HG02798 (cell line): Measurements from ENCODE around the gene RIPOR3.

Experiments
- ATAC-seq: cut with Tn5 transposase; IDR thresholded peaks from one replicate; pipeline ENCODE4 v1.9.1; 2021; ENCODE audit warnings: mild to moderate bottlenecking; ENCODE audit not compliant: unreplicated experiment, poor library complexity

RIPOR3 gene

GRCh38 chr20:50594591-50595432 lies 96.5 kb downstream of the RIPOR3 start:
- ATAC-seq, result no peak

- no peak for ATAC-seq
Observed at GRCh38 chr20:50594231-50594590, 97.1 kb downstream of the RIPOR3 start.

GRCh38 chr20:50593005-50593335 lies 98.4 kb downstream of the RIPOR3 start:
- ATAC-seq, result no peak

DNA sequence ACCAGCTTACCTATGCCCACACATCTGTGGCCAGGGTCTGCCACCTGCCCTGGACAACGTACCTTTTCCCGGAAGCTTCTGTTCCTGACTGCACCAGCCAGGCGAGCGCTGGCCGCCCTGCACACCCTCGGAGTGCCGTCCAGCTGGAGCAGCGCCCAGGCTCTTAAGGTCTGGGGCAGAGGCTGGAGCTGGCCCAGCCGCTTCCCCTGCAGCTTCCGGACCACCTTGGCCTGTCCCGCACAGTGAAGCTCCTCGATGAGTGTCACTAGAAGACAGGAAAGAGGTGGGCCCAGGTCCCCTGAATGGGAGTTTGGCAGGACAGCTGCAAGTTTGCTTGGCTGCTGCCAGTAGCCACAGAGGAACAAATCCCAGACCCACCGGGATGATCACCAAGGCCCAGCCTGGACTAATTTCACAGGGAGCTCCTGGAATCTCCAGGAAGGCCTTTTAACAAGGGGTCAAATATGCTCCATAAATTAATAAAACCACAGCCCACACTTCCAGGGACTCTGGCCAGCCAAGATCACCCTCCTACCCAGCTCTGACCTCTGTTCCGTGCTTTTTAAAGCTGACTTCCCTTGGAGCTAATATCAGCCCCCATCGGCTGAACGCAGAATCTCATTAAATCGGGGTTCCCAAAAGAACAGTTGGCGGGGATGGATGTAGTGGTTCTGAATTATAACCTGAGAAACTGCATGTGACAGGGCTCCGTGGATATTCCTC lies 98.9 kb downstream of the RIPOR3 start:
- ATAC-seq, result no peak

DNA sequence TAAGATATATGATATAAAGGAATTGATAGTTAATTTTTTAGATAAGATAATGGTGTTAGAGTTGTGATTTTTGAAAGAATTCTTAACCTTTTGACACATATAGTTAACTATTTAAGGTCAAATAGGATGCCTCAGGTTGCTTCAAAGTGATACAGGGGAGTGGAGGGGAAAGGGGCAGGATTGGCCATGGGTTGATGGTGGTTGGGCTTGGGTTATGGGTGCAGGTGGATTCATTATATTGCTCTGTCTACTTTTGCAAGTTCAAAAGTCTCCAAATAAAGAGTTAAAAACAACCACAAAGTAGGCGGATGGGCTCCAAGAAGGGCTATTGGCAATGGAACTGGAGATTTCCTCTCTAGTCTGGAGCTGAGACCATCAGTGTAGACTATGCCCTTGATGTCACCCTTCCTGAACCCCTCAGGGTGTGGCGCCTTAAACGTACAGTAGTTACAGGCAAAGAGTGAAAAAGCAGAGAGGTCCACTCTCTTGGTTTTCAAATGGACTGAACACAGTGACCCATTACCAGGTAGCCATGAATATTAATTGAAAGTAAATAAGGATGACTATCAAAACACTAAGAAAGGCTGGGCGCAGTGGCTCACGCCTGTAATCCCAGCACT lies 100.0 kb downstream of the RIPOR3 start:
- ATAC-seq, result no peak

- no peak for ATAC-seq
Observed at GRCh38 chr20:50590348-50590664, 101.0 kb downstream of the RIPOR3 start.

- ATAC-seq, result no peak
Observed at GRCh38 chr20:50589548-50590347, 101.6 kb downstream of the RIPOR3 start.

DNA sequence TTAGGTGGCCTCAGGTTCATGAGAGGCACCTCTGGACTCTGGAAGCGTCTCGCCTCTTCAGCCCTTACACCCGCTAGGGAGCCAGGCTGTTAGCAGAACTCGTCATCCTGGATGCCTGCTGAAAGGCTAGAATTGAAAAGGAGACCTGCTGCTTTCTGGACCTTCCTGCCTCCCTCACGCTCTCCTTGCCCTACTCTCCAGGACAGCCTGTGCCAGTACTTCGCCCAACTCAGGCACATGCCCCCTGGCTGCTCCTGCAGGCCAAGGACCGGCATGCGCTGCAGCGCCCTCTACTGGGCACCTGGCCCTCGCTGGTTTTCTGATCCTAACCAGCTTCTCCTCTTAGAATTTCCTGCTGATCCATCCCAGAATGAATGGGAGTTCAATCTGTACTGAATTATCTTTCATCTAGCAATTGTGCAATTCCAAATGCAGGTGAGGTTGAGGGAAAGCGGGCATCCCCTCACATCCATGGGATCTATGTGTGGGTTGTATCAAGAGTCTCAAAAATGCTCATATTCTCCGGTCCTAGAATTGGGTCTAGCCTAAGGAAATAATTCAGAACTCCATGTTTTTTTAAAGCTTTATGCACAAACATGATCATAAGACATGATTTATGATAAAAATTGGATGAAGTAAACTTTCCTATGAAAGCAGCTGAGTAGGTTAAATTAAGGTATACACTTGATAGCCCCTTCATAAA lies 103.2 kb downstream of the RIPOR3 start:
- ATAC-seq, result no peak

DNA sequence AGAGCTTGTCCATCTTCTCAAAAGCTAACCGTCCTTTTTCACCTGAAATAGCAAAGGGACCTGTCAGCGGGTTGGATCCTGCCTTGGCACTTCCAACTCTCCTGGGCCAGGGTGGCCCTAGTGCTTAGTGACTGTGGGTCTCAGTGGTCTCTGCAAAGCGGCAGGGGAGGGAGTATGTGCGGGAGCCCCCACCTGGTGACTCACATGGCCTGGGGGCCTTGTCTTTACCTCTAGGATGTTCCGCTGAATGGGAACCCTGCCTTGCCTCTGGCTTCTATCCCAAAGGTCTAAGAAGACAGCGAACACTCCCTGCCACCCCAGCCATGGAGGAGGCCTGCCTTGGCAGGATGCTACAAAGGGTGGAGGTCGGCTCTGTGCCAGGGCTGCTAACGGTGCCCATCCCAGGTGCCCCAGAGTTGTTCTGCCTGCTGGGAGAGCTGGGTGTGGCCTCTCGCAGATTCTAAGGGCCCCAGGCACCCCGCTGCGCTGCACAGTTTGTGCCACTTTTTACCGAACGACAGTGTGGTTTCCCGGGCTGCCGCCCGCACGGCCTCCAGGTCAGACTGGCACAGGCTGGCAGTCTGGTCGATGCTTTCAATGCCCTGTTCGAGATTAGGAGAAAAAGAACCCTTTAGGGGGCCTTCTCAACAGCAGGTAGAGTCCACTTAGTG lies 103.9 kb downstream of the RIPOR3 start:
- ATAC-seq, result no peak

DNA sequence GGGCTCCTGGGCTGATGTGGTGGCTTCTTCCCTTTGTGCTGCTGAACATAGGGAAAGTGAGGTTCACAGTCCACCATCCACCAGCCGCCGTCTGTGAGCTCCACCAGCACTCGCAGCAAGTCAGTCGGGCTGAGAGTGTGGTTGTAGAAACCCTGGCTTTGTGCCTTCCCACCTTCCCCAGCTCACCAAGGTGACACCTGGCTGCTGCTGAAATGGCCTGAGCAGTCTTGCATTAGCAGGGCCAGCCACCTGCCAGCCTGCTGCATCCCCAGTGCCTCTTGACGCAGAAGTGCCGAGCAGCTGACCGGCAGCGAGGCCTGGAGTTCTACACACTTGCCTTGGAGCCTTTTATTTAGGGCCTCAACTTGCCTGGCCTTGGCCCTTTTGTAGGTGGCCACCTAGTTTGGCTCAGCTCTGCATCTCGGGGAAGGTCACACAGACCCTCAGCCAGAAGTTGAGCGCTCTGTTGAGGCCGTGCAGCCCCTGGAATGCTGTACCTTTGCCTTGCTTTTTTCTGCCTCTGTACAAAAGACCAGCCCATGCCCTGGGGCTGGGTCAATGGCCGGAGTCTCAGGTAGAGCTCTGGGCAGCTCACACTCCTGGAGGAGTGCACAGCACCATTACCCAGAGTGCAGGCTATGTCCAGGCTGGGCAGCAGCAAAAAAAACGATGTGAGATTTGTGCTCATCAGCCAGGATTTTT lies 104.7 kb downstream of the RIPOR3 start:
- ATAC-seq, result no peak

GRCh38 chr20:50585678-50586077 lies 105.7 kb downstream of the RIPOR3 start:
- ATAC-seq, result no peak

GRCh38 chr20:50585214-50585613 lies 106.1 kb downstream of the RIPOR3 start:
- no peak for ATAC-seq

GRCh38 chr20:50584687-50585086 lies 106.7 kb downstream of the RIPOR3 start:
- no peak for ATAC-seq

DNA sequence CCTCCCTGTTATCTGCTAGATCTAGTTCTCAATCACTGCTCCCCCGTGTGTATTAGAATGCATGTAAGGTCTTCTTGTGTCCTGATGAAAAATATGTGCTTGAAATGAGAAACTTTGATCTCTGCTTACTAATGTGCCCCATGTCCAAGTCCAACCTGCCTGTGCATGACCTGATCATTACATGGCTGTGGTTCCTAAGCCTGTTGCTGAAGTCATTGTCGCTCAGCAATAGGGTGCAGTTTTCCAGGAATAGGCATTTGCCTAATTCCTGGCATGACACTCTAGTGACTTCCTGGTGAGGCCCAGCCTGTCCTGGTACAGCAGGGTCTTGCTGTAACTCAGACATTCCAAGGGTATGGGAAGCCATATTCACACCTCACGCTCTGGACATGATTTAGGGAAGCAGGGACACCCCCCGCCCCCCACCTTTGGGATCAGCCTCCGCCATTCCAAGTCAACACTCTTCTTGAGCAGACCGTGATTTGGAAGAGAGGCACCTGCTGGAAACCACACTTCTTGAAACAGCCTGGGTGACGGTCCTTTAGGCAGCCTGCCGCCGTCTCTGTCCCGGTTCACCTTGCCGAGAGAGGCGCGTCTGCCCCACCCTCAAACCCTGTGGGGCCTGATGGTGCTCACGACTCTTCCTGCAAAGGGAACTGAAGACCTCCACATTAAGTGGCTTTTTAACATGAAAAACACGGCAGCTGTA lies 107.7 kb downstream of the RIPOR3 start:
- ATAC-seq, result no peak

GRCh38 chr20:50582591-50583234 lies 108.6 kb downstream of the RIPOR3 start:
- ATAC-seq, result no peak

- ATAC-seq, result no peak
Observed at GRCh38 chr20:50582092-50582491, 109.2 kb downstream of the RIPOR3 start.

GRCh38 chr20:50580842-50581544 lies 110.3 kb downstream of the RIPOR3 start:
- ATAC-seq, result no peak
